SK-MEL-5 (cell line): ENCODE results near the gene ZNF740. TPM values are rescaled to one million over a fixed set of nuclear protein-coding genes. Genes with fewer than 3 reads are reported as not detected.
A peak's percentile ranks its signal among the peaks of the same experiment; 100 is the strongest.

ENCODE experiments used
- DNase-seq: peaks from one replicate; pipeline ENCODE4 v3.0.0-alpha.2; 2016; ENCODE audit warnings: low read depth, low spot score
- in situ Hi-C: cut with HindIII; loops from 2 replicates; pipeline ENCODE4 v1.10.0; 2016; ENCODE audit warnings: low sequenced_read_pairs, high pct_unique_total_duplicates, low pct_unique_long_range_greater_than_20kb
- total RNA-seq: library from RNA; depleted of rRNA; stranded (reverse); fragments of >200 nt; shearing (Covaris generic); gene quantifications from 2 replicates; pipeline ENCODE4 v1.2.3, GENCODE V29; 2014

The ZNF740 gene
- total RNA-seq, 1 experiment from 2014 or later, result 11.7 TPM

DNA sequence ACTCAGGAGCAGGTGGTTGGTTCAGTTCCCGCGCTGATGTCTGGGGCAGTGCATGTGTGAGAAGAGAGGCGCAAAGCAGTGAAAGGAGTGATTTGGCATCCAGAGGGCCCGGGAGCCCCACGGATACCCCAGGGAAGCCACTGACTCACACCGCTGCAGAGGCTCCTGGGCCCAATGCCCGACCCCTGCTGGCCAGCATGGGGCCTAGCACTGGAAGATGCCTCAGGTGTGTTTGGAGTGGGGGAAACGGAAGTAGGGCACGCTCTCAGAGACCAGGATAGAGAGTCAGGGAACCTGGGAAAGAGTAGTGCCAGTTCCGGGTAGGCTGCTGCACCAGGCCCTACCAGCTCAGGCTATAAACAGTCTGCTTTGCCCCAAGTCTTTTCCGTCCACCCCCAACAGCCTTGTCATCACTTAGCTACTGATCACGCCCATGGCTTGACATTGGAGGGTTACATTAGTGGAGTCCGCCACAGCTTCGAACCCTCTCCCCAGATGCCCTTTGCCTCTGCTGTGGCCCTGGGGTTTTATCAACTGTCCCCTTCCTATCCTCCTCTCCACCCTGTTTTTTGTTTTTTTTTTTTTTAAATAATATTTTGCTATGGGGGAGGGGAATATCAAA, 9.7 kb downstream of the ZNF740 start:
- peak; percentile 68 for DNase-seq
- in situ Hi-C loops, result no loop called here

DNA sequence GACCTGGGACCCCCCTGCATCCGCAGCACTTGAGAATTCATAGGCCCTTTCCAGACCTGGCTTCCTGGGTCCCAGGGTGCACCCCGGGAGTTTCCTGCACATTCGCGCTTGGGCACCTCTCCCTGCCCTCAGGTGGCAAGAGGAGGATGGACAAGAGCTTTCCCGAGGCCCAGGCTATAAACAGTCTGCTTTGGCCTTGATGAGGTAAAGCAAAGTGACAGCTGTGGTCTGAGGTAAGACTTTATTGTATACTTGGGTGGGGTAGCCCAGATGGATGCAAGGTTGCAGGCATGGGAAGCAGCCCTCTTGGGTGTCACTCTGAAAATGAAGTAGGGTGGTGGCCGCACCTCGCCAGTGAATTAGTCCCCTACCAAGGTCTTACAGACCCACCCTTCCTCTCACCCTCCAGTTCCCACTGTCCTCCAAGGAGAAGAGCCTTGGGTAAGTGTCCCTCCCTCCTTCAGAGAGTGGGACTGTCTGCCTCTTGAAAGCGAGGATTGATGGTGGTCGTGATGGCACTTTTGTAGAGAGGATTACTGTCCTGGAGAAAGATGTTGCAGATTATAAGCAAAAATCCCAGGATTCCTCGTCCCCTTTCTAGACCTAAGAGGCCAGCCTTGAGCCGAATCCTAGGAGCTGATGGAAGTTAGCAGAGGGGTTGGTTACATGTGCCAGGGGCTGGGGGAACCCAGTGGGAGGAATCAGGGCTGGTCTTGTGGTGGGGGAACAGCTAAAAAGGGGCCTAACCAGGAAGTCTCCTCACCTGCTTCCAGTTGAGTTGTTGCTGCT, 10.8 kb downstream of the ZNF740 start:
- in situ Hi-C loops, result no loop called here
- no peak for DNase-seq

DNA sequence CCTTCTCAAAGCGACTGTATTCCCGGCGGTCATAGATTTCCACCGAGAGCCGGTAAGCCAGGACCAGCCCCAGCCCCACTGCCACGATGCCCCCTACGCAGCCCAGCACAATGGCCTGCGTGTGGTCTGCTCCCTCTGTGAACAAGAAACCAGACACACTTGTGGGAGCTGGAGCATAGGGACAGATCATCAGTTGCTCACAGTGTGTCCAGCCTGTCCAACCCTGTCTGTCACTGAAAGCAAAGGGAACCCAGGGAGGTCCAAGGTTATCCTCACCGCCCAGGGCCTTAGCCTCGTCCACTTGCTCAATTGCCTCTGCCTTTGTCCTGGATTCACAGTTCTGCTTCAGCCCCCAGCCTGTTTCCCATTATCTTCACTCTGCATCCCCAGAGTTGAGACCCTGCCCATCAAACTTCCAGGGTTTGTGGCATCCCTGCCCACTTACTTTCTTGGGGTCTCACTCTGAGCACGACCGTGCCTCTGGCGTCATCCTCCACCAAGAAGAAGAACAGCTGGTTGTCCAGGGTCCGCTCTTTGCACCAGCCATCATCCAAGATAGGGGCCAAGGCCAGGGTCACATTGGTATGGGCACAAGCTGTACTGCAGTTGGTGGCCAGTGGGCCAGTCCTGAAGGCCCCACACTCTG, 11.5 kb downstream of the ZNF740 start:
- no peak for DNase-seq
- in situ Hi-C loops, result no loop called here

DNA sequence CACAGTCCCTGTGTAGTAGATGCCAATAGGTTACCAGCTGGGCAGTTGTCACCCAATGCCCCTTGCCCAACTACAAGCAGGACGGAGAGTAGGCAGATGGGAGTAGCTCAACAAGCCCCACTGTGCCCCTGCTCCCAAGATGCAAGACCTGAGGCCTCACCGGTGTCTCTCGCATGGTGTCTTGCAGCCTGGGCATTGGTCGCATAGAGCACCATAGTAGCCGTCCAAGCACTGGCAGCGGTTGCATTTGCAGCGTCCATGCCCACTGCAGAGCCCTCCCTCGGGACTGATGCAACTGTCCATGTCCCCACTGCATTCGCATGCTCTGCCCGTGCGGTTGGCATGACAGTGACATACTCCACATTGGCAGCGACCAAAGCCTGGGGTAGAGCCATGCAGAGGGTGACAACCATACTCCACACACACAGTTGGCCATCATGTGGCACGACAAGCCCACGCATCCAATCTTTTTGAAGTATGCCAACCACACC, 12.1 kb downstream of the ZNF740 start:
- in situ Hi-C loops, result no loop called here
- DNase-seq, result no peak

DNA sequence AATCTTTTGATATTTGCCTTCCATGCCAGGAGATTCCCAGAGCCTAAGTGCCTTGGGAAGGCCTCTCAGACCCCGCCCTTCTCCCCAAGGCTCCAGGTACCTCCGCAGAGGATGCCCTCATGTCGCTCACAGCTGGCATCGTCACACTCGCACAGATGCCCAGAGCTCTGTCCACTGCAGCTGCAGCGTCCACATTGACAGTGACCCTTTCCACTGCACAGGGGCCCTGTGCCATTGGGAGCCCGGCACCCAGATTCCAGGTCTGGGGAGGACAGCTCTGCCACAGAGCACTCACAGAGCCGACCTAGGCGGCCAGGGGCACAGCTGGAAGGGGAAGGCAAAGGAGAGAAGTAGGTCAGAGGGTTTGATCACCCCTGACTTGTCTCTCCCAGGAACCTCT, 12.5 kb downstream of the ZNF740 start:
- DNase-seq, result no peak
- in situ Hi-C loops, result no loop called here

DNA sequence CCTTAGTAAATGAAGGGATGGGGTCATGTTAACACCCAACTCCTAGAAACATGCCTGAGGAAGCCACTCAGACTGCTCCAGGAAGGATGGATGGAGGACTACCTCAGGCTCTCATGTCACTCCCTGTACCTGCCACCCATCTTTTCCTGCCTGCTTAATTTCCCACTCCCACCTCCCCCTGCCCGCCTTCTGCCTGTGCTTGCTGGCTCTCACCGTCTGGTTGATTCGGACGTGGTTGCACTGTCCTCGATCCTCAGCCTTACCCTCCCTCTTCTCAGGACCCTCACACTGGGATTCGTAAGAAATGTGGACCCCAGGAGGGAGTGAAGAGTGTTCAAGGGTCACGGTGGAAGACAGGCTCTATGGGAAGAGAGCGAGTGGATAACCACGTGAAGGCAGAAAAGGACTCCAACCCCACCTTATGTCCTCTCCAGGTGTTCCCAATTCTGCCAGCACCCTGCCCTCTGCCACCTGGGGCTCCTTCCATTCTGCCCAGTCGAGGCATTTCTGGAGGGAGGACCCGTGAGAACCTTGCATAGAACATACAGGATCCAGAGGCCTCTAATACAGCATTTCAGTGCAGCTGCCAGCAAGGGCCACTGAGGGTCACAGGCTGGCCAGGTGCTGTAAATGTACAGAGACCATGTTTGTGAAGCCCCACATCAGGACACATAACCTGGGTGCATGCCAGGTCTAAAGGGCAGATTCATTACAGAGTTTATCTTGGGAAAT, 13.6 kb downstream of the ZNF740 start:
- in situ Hi-C loops, result no loop called here
- no peak for DNase-seq

DNA sequence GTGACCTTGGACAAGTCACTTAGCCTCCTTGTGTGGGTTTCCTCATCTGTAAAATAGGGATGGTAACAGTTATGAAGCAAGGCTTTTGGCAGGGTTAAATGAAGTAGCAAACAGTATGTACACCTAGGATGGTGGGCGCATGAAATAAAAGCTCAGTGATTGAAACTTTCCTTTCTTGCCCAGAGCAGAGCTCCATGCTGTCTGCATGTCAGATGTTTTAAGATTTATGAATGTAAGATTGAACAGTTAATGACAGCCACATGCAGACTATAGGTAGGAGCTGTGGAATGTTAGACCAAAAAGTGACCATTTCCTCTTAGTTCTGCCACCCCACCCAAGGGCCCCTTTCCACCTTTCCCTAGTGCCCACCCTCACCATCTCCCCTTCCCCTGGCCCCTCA, 14.5 kb downstream of the ZNF740 start:
- in situ Hi-C loops, result no loop called here
- no peak for DNase-seq

DNA sequence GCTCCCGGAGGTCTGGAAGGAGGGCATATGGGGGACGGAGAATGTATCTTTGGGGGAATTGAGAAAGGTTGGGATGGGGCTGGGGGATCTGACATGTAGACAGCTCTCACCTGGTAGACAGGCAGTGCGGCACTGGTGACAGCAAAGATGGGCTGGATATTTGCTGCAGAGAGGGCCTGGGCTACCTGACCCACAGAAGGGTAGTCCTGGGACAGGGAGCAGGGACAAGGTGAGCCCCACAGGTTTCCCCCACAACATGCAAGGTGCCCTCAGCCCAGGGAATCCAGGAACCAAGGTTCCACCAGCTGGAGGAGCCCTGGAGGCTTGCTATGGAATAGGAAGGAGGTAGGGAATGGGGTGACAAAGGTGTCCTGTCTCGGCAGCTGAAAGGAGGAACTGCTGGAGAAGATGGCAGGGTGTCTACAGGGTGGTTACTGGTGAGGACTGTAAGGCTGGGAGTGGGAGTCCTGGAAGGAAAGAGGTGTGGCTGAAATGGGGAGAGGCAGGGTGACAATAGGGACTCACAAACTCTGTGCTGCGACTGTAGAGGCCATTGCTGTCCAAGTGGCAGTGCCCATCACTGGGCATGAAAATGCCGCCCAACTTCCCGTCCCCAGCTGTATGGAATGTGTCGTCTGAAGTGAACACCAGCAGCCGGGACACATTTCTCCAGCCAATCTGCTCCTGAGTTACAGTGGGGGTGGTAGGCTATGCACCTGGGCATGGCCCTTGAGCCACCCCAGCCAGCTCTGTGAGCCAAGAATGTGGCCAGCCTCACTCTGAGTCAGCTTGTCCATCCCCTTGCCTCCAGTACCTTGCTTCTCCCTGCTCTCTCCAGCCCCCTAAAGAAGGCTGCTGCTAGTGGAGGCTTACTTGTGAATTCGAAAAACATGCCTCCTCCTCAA, 15.2 kb downstream of the ZNF740 start:
- in situ Hi-C loops, result no loop called here
- DNase-seq, result no peak

DNA sequence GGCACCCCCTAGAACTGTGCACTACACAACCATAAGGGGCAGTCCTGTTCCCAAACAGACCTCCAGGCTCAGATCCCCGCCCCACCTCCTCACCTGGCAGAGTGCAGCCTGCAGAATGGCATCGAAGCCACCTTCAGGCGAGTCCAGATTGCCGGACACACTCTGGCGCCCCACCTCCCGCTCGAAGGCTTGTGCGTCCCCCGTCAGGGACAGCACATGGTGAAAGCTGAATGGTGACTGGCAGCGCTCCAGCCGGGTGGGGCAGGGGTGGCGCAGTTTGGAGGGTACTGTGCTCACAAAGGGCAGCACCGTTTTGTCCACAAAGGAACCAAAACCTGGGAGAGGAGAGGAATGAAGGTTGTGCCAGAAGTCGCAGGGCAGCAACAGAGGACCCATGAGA, 16.0 kb downstream of the ZNF740 start:
- in situ Hi-C loops, result no loop called here
- DNase-seq, result no peak

DNA sequence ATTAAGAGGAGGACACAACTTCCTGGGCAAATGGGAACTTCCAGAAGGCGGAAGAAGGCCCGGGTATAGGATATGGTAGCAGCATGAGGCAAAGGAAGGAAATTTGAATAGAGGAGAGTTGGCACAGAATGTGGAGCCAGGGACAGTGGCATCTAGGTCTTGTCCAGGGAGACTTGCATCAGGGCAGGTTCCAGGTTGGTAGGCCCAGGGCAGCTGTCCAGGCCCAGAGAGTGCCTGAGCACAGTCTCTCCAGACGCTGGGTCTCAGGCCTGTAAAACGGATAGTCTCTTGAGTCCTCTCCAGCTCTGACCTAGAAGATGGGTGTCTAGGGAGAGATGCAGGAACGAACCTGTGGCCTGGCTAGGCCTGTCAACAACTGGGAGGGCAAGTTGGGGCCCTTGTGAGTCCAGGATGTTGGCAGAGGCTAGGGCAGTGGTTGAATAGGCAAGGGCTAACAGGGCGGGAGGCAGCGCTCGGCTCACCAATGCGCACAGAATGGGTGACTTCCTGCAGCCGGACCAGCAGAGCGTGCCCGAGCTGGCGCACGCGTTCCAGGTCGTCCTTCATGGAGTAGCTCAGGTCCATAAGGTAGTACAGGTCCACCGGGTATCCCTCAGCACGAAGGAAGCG, 16.6 kb downstream of the ZNF740 start:
- in situ Hi-C loops, result no loop called here

DNA sequence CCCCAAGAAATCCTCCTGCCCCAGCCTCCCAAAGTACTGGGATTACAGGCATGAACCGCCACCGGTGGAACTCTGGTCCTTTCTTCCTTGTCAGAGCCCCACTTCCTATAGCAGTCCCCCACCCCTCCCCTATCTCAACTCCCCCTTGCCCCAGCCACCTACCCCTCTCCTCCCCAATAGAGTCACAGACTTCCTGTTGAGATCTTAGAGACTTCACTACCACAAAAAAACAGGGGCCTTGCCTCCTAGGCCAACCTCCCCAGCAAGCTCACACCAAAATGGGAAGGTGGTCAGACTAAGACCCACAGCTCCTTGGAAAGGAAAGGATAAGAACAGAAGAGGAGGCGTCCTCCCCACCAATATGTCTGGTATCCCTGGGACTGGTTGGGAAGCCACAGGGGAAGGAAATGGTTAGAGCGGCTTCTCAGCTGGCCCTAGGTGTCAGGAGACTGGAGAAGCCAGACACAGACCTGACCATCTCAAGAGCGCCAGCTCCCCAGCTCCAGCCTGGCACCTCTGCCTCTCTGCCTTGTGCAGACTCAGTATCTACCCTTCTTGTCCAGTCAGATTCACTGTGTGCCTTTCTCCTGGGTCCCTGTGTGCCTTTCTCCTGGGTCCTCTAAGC, 18.1 kb downstream of the ZNF740 start:
- in situ Hi-C loops, result no loop called here

More for the DNA sequence above, 16.6 kb downstream of the ZNF740 start:
- no peak for DNase-seq

DNA sequence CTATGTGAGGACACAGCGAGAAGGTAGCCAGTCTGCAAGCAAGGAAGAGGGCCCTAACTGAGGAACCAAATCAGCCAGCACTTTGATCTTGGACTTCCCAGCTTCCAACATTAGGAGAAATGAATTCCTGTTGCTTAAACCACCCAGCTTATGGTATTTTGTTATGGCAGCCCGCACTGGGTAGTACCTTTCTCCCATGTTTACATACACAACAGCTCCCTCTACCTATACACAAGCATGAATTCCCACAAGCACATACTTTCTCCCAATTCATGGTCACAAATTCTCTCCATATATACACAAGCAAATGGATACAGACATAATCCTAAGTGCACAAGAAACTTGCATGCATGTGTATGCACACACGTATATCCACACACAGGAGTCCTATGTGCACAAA, 19.2 kb downstream of the ZNF740 start:
- in situ Hi-C loops, result no loop called here
- no peak for DNase-seq

More for the DNA sequence above, 18.1 kb downstream of the ZNF740 start:
- DNase-seq, result no peak

DNA sequence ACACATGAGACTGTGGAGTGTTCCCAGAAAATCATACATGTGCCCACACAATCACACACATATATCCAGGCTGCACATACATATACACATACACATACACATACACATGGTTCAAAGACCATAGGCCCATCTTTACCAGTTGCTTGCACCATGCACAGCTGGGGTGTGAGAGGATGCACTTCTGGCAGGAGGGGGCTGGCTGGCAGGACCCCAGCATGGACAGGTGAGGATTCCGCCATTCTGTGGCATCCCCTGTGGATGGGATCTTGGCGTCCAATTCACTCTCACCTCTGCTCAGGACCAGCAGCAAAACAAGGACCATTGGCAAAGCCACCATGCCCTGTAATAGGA, 19.6 kb downstream of the ZNF740 start:
- DNase-seq, result no peak
- in situ Hi-C loops, result no loop called here

DNA sequence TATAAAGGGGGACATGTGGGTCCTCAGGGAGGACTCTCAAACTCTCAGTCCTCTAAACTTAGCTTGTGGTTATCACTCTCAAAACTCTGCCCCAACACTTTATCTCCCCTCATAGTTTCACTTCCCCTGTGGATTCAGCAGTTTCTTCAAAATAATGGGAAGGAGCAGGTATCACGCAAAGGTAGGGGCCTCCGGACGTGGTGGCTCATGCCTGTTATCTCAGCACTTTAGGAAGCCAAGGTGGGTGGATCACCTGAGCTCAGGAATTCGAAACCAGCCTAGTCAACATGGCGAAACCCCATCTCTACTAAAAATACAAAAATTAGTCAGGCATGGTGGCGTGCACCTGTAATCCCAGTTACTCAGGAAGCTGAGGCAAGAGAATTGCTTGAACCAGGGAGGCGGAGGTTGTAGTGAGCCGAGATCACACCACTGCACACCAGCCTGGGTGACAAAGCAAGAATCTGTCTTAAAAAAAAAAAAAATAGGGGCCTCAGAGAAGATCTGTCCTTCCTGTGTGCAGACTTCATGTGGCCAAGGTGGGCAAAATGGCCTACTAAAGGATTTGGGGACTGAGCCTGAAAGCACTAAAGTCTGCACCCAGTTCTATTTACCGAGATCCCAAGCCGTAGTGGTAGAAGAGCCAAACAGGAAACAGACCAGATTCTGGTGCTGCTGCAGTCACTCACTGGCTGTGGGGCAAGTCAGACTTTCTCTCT, 20.1 kb downstream of the ZNF740 start:
- no peak for DNase-seq
- in situ Hi-C loops, result no loop called here

DNA sequence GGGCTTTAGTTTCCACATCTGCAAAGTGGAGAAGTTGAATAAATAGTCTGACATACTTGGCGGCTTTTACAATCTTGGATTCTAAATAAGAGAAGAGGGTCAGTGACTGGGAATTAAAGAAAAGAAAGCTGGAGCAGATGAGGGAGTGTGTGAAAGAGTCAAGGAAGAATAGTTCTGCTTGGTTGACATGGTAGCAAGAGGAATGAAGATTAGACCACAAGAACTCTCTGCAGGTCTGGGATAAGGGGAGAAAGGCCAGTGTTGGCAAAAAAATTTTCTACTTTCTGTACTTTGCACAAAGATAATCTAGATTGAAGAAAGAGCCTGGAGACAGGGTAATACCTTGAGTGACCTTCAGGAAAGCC, 20.6 kb downstream of the ZNF740 start:
- no peak for DNase-seq
- in situ Hi-C loops, result no loop called here

DNA sequence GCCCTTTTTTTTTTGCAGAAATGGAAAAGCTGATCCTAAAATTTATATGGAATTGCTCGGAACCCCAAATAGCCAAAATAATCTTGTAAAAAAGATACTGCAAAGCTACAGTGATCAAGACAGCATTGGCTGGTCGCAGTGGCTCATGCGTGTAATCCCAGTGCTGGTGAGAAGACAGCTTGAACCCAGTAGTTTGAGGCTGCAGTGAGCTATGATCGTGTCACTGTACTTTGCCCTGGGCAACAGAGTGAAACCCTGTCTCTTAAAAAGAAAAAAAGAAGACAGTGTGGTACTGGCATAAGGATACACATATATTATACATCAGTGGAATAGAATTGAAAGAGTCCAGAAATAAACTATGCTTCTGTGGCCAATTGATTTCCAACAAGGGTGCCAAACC, 21.1 kb downstream of the ZNF740 start:
- in situ Hi-C loops, result no loop called here
- no peak for DNase-seq
